Duodenal mucosa (tissue), 2 donors: Measurements from ENCODE around the gene ASIC2.

Source experiments
- H3K27ac ChIP-seq: one replicate; pipeline ENCODE4 v1.7.0; 2013; ENCODE audit warnings: low read depth, low read length
- H3K27me3 ChIP-seq, 2 donors: one replicate each; pipeline ENCODE4 v1.7.0; 2013; ENCODE audit warnings: low read length in 2 of 2, control low read depth in 1 of 2; ENCODE audit not compliant: insufficient read depth in 2 of 2, control insufficient read depth in 1 of 2
- H3K36me3 ChIP-seq, 2 donors: one replicate each; pipeline ENCODE4 v1.7.0; 2013; ENCODE audit warnings: low read length in 2 of 2, control low read depth in 1 of 2; ENCODE audit not compliant: insufficient read depth in 2 of 2, control insufficient read depth in 1 of 2
- H3K4me1 ChIP-seq, 2 donors: one replicate each; pipeline ENCODE4 v1.7.0; 2013; ENCODE audit warnings: low read length in 2 of 2, control low read depth in 1 of 2; ENCODE audit not compliant: insufficient read depth in 2 of 2, control insufficient read depth in 1 of 2
- H3K4me3 ChIP-seq, 2 donors: one replicate each; pipeline ENCODE4 v1.7.0; 2013; ENCODE audit warnings: low read length in 2 of 2, low read depth in 1 of 2
- H3K9ac ChIP-seq, 2 donors: one replicate each; pipeline ENCODE4 v1.7.0; 2013; ENCODE audit warnings: low read length in 2 of 2, low read depth in 1 of 2
- H3K9me3 ChIP-seq, 2 donors: one replicate each; pipeline ENCODE4 v1.7.0; 2013; ENCODE audit warnings: low read length in 2 of 2, control low read depth in 1 of 2; ENCODE audit not compliant: control insufficient read depth in 1 of 2

The ASIC2 gene

DNA sequence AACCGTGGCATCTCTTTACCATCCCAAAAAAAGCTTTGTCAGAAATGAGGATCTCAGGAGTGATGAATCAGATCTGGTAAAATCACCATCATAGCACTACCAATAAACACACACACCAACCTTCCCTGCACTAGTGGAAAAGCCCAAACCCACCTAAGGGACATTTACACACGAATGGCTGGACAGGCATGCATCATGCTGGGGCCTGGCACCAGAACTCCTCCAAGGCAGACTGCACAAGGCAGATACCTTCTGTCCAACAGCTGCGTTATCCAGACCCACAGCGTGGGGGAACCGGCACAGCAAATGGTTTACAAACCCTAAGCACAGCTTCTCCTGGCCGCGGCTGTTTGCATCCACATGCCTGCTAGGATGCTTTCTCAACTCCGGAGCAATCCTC is 2.8 kb downstream of the ASIC2 start:
- Histone ChIP-seq H3K27ac (no peak overlapping the region), H3K36me3 (no peaks in the 10 kb centered on the region), H3K4me3 (no peak overlapping the region), H3K27me3 (peaks cover 14 to 16% of the 10 kb centered on the region in 2 donors), H3K9me3 (no peaks in the 10 kb centered on the region), H3K4me1 (peaks cover 8 to 19% of the 10 kb centered on the region in 2 donors), H3K9ac (no peak overlapping the region)

DNA sequence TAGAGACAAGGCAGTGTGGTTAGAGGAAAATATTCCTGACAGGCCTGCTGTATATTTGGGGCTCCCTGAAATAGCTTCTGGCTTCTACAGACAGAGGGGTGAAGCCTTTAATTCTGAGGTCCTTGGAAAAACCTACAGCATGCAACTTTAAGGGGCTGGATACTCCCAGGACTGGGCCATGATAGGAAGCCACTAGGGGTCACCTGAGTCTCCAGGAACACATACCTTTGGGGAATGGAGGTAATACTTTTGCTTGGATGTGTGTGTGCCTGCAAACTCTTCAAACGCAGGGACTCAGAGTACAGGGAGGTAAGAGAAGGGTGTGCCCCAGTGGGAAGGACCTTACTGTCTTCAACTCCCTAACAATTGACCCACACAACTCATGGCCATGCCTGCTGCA is 4.1 kb downstream of the ASIC2 start:
- Histone ChIP-seq H3K4me3 (no peak overlapping the region), H3K9me3 (no peaks in the 10 kb centered on the region), H3K36me3 (no peaks in the 10 kb centered on the region), H3K4me1 (peaks cover 17 to 19% of the 10 kb centered on the region in 2 donors), H3K9ac (no peak overlapping the region), H3K27ac (no peak overlapping the region), H3K27me3 (peaks cover 5 to 10% of the 10 kb centered on the region in 2 donors)

DNA sequence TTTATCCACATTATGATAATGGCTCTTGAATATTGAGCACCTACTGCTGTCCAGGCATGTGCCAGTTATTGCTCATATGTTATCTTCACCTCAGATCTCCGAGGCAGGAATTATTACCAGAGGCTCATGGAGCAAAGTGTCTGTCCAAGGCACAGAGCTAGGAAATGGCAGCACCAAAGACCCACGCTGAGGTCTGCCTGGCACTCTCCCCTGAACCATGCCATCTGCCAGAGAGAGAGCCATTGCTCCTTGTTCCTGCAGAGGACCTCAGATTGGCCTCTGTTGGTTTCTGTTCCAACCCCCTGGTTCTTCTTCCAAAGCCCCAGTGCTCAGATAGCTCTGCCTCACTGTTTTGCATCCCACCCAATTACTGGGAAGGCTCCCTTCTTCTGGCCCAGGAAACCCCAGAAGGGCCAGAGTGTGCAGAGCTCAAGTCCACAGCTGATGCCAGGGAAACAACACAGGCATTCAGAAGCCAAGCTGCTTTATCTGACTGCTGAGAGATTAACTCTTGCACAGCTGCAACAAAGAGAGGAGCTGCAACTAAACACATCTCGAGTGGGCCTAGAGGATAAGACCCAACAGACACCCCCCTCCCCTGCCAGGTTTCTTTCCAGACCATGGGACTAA is 5.9 kb downstream of the ASIC2 start:
- Histone ChIP-seq H3K9ac (no peak overlapping the region), H3K27me3 (peaks cover 0 to 4% of the 10 kb centered on the region in 2 donors), H3K36me3 (no peaks in the 10 kb centered on the region), H3K4me3 (no peak overlapping the region), H3K27ac (no peak overlapping the region), H3K4me1 (peaks cover 16 to 29% of the 10 kb centered on the region in 2 donors), H3K9me3 (no peaks in the 10 kb centered on the region)

DNA sequence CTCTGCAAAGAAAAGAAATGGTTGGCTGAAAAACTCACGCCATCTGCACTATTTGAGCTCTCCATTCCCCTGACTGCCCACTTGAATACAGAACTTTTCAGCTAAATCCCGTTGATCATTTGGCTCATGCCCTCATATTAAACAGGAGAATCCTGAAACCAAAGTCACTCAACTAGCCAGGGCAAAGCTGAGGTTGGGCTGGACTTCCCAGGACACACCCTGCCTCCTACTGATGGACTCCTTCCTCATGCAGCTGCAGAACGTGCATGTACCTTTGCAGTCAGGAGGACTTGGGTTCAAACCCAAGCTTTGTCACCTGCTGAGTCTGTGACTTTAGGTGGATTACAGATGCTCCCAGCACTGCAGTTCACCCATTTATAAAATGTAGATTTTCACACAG is 7.7 kb downstream of the ASIC2 start:
- no peak overlapping the region for H3K27ac ChIP-seq
- H3K9me3 ChIP-seq = no peaks in the 10 kb centered on the region
- H3K9ac ChIP-seq = no peak overlapping the region
- peaks cover 0 to 2% of the 10 kb centered on the region in 2 donors for H3K27me3 ChIP-seq
- peaks cover 11 to 29% of the 10 kb centered on the region in 2 donors for H3K4me1 ChIP-seq
- no peaks in the 10 kb centered on the region for H3K36me3 ChIP-seq
- H3K4me3 ChIP-seq = no peak overlapping the region

DNA sequence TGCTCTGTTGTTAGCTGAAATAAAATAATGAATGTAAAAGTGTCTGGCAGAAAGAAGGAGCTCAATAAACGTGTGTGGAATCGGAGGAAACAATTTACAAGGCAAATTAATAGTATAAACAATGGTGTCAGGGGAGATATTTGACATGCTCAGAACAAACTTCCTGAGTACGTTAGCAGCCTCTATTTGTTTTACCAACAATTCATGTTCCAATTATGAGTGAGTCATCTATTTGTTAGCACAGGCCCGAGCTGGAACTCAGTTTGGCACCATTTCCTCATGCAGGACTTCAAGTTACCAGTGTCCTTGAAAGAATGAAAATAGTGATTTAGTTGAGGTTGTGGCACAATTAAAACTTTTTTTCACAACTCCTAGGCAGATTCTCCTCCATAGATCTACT is 9.1 kb downstream of the ASIC2 start:
- no peaks in the 10 kb centered on the region for H3K27me3 ChIP-seq

DNA sequence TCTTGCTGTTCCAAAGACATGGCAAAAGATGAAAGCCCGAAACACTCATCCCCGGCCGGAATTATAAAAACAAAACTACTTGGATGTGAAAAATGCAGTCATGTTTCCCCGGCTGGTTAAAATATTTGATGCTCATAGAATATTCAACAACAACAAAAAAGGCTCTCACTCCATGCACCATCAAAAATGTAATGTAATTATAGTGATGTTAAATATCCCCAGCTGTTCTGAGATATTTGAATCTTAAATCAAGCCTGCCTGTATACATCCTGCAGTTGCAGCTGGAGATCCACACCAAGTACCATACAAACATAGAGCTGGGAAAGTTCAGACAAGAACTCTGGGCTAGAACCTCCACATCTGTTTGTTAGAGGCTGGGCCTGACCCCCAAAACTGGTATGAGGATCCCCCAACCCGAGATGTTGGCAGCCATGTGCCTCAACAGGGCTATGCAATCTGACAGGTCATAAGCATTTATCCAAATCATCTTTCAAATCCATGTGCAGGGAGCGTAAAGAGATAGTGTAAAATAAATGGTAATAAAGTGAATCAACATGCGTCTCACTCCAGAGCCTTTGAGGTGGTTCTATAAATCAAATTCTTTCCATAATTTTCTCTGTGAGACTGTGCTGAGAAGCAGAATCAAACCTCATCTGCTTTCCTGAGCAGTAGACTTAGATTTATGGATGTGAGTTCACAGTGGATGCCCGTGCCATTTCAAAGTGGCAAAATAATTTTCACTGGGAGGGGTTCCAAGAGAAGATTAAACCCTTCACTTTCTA is 12.7 kb downstream of the ASIC2 start:
- no peak overlapping the region for H3K9ac ChIP-seq
- no peak overlapping the region for H3K4me3 ChIP-seq
- H3K9me3 ChIP-seq = no peaks in the 10 kb centered on the region
- H3K36me3 ChIP-seq = no peaks in the 10 kb centered on the region
- H3K27ac ChIP-seq = no peak overlapping the region
- peaks cover 7 to 34% of the 10 kb centered on the region in 2 donors for H3K4me1 ChIP-seq
- H3K27me3 ChIP-seq = no peaks in the 10 kb centered on the region

More for the DNA sequence above, 9.1 kb downstream of the ASIC2 start:
- no peaks in the 10 kb centered on the region for H3K9me3 ChIP-seq
- H3K27ac ChIP-seq = no peak overlapping the region
- no peak overlapping the region for H3K9ac ChIP-seq
- no peak overlapping the region for H3K4me3 ChIP-seq
- H3K36me3 ChIP-seq = no peaks in the 10 kb centered on the region
- peaks cover 8 to 24% of the 10 kb centered on the region in 2 donors for H3K4me1 ChIP-seq

DNA sequence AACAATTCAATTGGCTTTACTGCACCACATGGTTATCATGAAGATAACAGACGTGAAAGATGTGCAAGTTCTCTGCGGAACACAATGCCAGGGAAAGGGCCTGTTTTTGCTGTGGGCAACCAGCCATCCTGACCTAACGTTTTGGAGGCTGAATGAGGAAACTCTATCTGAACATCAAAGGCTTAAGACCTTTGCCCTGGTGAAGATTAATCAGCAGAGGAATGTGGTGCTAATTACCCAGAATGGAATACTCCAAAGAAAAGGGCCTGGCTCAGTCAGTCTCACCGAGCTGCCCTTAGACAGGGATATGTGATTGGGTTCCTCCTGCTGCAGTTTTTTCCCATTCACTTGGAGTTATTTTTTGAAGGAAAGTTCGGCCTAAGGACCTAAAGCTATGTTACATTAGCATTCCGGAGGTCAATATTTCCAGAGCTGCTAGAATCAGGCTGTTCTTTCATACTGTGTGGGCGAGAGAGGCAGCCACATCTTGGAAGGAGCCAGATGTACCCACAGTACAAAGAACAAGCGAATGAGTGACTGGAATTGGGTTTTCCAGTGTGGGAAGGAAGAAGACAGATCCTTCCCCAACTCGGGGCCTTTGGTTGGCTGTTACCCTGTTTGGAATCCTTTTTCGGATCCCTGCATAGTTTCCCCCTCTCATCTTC is 15.5 kb downstream of the ASIC2 start:
- Histone ChIP-seq H3K9me3 (no peaks in the 10 kb centered on the region), H3K9ac (no peak overlapping the region), H3K4me1 (peaks cover 0 to 12% of the 10 kb centered on the region in 2 donors), H3K27me3 (no peaks in the 10 kb centered on the region), H3K27ac (no peak overlapping the region), H3K4me3 (no peak overlapping the region), H3K36me3 (no peaks in the 10 kb centered on the region)

DNA sequence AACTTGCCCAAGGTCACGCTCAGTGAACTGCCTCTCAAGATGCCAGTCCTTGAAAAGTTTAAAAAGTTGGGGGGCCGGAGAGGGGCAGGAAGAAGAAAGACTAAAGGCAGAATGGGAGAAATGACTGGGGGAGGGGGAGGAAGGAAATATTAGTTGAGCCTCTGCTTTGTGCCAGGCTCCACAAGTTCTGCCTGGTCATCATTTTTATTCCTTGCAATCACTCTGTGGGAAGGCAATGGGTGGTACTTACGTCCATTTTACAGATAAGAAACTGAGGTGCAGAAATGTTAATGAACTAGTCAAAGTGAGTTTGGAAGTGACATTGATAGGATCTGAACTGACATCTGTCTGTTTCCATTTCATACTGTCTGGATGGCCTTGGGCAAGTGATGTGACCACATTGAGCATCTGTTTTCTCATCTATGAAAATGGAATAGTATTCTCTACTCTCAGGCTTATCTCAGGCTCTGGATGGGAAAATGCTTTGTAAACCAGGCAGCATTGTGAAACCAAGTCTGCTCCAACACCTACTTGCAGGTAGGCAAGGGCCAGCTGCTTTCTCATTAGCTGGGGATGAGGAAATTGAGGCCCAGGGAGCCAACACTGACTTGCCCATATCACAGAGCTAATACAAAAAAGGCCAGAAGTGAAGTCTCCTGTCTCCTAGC is 19.2 kb downstream of the ASIC2 start:
- no peaks in the 10 kb centered on the region for H3K27me3 ChIP-seq
- H3K27ac ChIP-seq = no peak overlapping the region
- H3K36me3 ChIP-seq = no peaks in the 10 kb centered on the region
- H3K9me3 ChIP-seq = no peaks in the 10 kb centered on the region
- peaks cover 5 to 14% of the 10 kb centered on the region in 2 donors for H3K4me1 ChIP-seq
- H3K4me3 ChIP-seq = no peak overlapping the region
- H3K9ac ChIP-seq = no peak overlapping the region

DNA sequence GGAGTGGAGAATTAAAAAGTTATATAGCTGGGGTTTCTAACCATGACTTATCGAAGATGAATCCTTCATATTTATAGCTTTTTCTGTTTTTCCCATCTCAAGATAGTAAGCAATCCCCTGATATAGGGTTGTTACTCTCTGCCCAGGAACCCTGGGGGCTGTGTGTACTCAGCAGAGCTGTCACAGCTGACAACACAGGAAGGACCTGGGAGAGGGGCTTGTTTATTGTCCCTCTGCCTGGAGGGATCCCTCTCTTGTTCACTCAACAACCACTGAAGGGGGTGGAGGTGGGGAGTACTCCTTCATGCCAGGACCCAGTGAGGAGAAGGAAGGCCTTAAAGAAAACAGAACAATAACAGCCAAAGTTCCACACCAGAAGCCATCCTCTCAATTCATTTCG is 19.8 kb downstream of the ASIC2 start:
- Histone ChIP-seq H3K4me3 (no peak overlapping the region), H3K9me3 (no peaks in the 10 kb centered on the region), H3K9ac (no peak overlapping the region), H3K27me3 (no peaks in the 10 kb centered on the region), H3K4me1 (peaks cover 5 to 19% of the 10 kb centered on the region in 2 donors), H3K27ac (no peak overlapping the region), H3K36me3 (no peaks in the 10 kb centered on the region)

DNA sequence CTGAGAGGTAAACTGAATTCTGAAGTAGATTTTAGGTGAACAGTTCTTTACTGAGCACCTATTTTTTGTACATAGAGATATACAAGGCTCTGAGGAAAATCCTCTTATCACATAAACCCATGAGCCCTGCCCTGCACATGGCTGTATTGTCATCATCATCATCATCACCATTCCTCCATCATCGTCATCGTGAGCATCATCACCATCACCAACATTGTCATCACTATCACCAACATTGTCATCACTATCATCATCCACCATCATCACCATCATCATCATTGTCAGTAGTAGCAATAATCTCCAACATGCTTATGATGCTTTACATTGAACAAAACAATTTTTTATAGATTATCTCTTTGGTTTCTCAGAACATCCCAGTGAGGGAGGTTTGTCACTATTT is 20.7 kb downstream of the ASIC2 start:
- no peak overlapping the region for H3K27ac ChIP-seq
- H3K9ac ChIP-seq = no peak overlapping the region
- H3K27me3 ChIP-seq = no peaks in the 10 kb centered on the region
- peaks cover 12 to 13% of the 10 kb centered on the region in 2 donors for H3K4me1 ChIP-seq
- no peaks in the 10 kb centered on the region for H3K36me3 ChIP-seq
- no peak overlapping the region for H3K4me3 ChIP-seq
- H3K9me3 ChIP-seq = no peaks in the 10 kb centered on the region
